A549 (cell line): ENCODE data around the gene CD40LG. TPM values are rescaled to one million over a fixed set of nuclear protein-coding genes. Genes with fewer than 3 reads are reported as not detected.

Experiments used
- ATAC-seq, 2 experiments: fragments of 200-7000 bp in 1 of 2; fragments of >200 bp in 1 of 2; cut with Nextera tagmentation in 1 of 2; cut with Tn5 transposase in 1 of 2; 3 replicates each; pipeline versions ENCODE4 v1.8.0 to v1.9.1; 2018 to 2020; ENCODE audit warnings: mild to moderate bottlenecking in 1 of 2, moderate library complexity in 1 of 2
- CTCF ChIA-PET: fragments of 300-600 bp; sonication (Branson Sonifier 250); formaldehyde crosslinking; extraction: SDS; loops from one replicate; lab custom pipeline; 2021; ENCODE audit warnings: antibody characterized with exemption, inconsistent platforms; lab: Yijun Ruan, JAX
- POLR2A ChIA-PET: fragments of 350-600 bp; formaldehyde crosslinking; extraction: SDS; loops from one replicate; lab custom pipeline; 2021; ENCODE audit warnings: antibody characterized with exemption, inconsistent platforms; lab: Yijun Ruan, JAX
- DNase-seq, 2 experiments: peaks; one replicate each; pipeline versions ENCODE4 v3.0.0 to v3.0.0-alpha.2; 2011 to 2016; ENCODE audit warnings: low read depth in 1 of 2, low spot score in 1 of 2
- FAIRE-seq: peaks from 2 replicates; lab custom pipeline; 2011; peaks lifted over from hg19 to GRCh38; lab: Jason Lieb, UNC
- H3K27ac ChIP-seq, 2 experiments: fragments of >200 bp; sonication (Bioruptor Twin); formaldehyde crosslinking; 3 replicates each; pipeline ENCODE4 v1.5.1; 2016 to 2017
- H3K4me1 ChIP-seq: fragments of >200 bp; sonication (Bioruptor Twin); formaldehyde crosslinking; 3 replicates; pipeline ENCODE4 v1.6.1; 2016
- H3K4me2 ChIP-seq: fragments of >200 bp; sonication (Bioruptor Twin); formaldehyde crosslinking; 3 replicates; pipeline ENCODE4 v1.6.1; 2016
- H3K4me3 ChIP-seq: fragments of >200 bp; sonication (Bioruptor Twin); formaldehyde crosslinking; 3 replicates; pipeline ENCODE4 v1.5.1; 2016
- H3K9me3 ChIP-seq: fragments of >200 bp; sonication (Bioruptor Twin); formaldehyde crosslinking; 3 replicates; pipeline ENCODE4 v1.6.1; 2016
- BCL3 ChIP-seq: fragments of >200 bp; sonication (Bioruptor Twin); formaldehyde crosslinking; IDR thresholded peaks from 3 replicates; pipeline ENCODE4 v1.6.1; 2016
- BHLHE40 ChIP-seq: IDR thresholded peaks from 2 replicates; pipeline ENCODE4 v1.6.1; 2012; ENCODE audit warnings: low read depth, low read length, inconsistent platforms
- CBX2 ChIP-seq: fragments of 200-600 bp; sonication (generic); IDR thresholded peaks from 2 replicates; pipeline ENCODE4 v1.6.1; 2016; ENCODE audit warnings: low read depth, mild to moderate bottlenecking, borderline replicate concordance
- CBX8 ChIP-seq: fragments of 200-600 bp; sonication (generic); IDR thresholded peaks from 2 replicates; pipeline ENCODE4 v1.6.1; 2016
- CEBPB ChIP-seq, 2 experiments: fragments of >200 bp in 1 of 2; sonication (Bioruptor Twin) in 1 of 2; formaldehyde crosslinking in 1 of 2; IDR thresholded peaks; 2 replicates each; pipeline ENCODE4 v1.6.1; 2012 to 2016
- CHD4 ChIP-seq: fragments of 200-600 bp; sonication (generic); IDR thresholded peaks from 2 replicates; pipeline ENCODE4 v1.6.1; 2016; ENCODE audit warnings: antibody characterized with exemption, mild to moderate bottlenecking, borderline replicate concordance
- FOSB ChIP-seq: fragments of 250-450 bp; sonication (Bioruptor Pico); IDR thresholded peaks from 2 replicates; pipeline ENCODE4 v1.5.0; 2020; ENCODE audit warnings: mild to moderate bottlenecking, moderate library complexity
- GATA3 ChIP-seq: IDR thresholded peaks from 2 replicates; pipeline ENCODE4 v1.6.1; 2012; ENCODE audit warnings: borderline replicate concordance
- HDAC2 ChIP-seq: fragments of 200-600 bp; sonication (generic); IDR thresholded peaks from 2 replicates; pipeline ENCODE4 v1.6.1; 2016
- HES2 ChIP-seq: fragments of >200 bp; sonication (Bioruptor Twin); formaldehyde crosslinking; IDR thresholded peaks from 2 replicates; pipeline ENCODE4 v1.6.1; 2016
- HOXB13 ChIP-seq: fragments of 250-450 bp; sonication (Bioruptor Pico); IDR thresholded peaks from 2 replicates; pipeline ENCODE4 v1.5.0; 2020; ENCODE audit warnings: low read depth, mild to moderate bottlenecking, moderate library complexity
- HOXB5 ChIP-seq: fragments of 250-450 bp; sonication (Bioruptor Pico); IDR thresholded peaks from 2 replicates; pipeline ENCODE4 v1.5.0; 2020; ENCODE audit warnings: mild to moderate bottlenecking, moderate library complexity
- JUNB ChIP-seq: fragments of >200 bp; sonication (Bioruptor Twin); formaldehyde crosslinking; IDR thresholded peaks from 2 replicates; pipeline ENCODE4 v1.6.1; 2016
- MYC ChIP-seq: IDR thresholded peaks from 2 replicates; pipeline ENCODE4 v1.6.1; 2012; ENCODE audit warnings: mild to moderate bottlenecking, inconsistent platforms, low read length, improper control_type of control experiment, borderline replicate concordance
- NPAS2 ChIP-seq: fragments of 250-450 bp; sonication (Bioruptor Pico); IDR thresholded peaks from 2 replicates; pipeline ENCODE4 v1.8.0; 2022; ENCODE audit warnings: mild to moderate bottlenecking, moderate library complexity, borderline replicate concordance
- NR3C1 ChIP-seq: fragments of >200 bp; sonication (Bioruptor Twin); formaldehyde crosslinking; IDR thresholded peaks from 3 replicates; pipeline ENCODE4 v1.6.1; 2017
- PHF8 ChIP-seq: fragments of 200-600 bp; sonication (generic); IDR thresholded peaks from 2 replicates; pipeline ENCODE4 v1.6.1; 2016; ENCODE audit warnings: low read depth, mild to moderate bottlenecking, antibody characterized with exemption, moderate library complexity, borderline replicate concordance
- POLR2A ChIP-seq: IDR thresholded peaks from 2 replicates; pipeline ENCODE4 v1.6.1; 2012; ENCODE audit warnings: mild to moderate bottlenecking, low read length
- RAD21 ChIP-seq, 2 experiments: fragments of >200 bp in 1 of 2; sonication (Bioruptor Twin) in 1 of 2; formaldehyde crosslinking in 1 of 2; IDR thresholded peaks in 1 of 2; conservative IDR thresholded peaks in 1 of 2; 2 replicates in 1 of 2; 3 replicates in 1 of 2; pipeline ENCODE4 v1.6.1; 2012 to 2018; ENCODE audit warnings: inconsistent platforms in 1 of 2
- RCOR1 ChIP-seq: fragments of 150-350 bp; IDR thresholded peaks from 2 replicates; pipeline ENCODE4 v1.6.1; 2014; ENCODE audit warnings: antibody characterized with exemption, low read length, low read depth
- TFCP2L1 ChIP-seq: fragments of 250-450 bp; sonication (Bioruptor Pico); IDR thresholded peaks from 2 replicates; pipeline ENCODE4 v1.5.0; 2021; ENCODE audit warnings: mild to moderate bottlenecking
- ZFP36 ChIP-seq: fragments of 450-650 bp; IDR thresholded peaks from 2 replicates; pipeline ENCODE4 v1.6.1; 2014; ENCODE audit warnings: borderline replicate concordance; ENCODE audit not compliant: partially characterized antibody
- WGBS: methylation state at CpG from one replicate; pipeline ENCODE4 v1.1.6; 2017; ENCODE audit errors: missing lambda C conversion rate; 5-methylcytosine and 5-hydroxymethylcytosine counted together
- polyA plus RNA-seq, 4 experiments: library from polyadenylated mRNA; depleted of rRNA in 3 of 4; stranded (reverse); fragments of >200 nt; fragmentation: RNase III in 1 of 4; extraction: RNeasy Plus Mini Kit Qiagen cat#74134 plus additional on column Dnase treatment in 1 of 4; gene quantifications; 2 replicates in 3 of 4; 3 replicates in 1 of 4; pipeline ENCODE4 v1.2.3, GENCODE V29; 2011 to 2017
- TF ChIP-seq, protein P1 (sequence below): fragments of 250-450 bp; sonication (Bioruptor Pico); IDR thresholded peaks from 2 replicates; pipeline ENCODE4 v1.5.0; 2020; ENCODE audit warnings: low read depth, mild to moderate bottlenecking, moderate library complexity

Gene CD40LG
- polyA plus RNA-seq, 2 of the 4 experiments (the other 2 are of a cell fraction), result not detected

DNA sequence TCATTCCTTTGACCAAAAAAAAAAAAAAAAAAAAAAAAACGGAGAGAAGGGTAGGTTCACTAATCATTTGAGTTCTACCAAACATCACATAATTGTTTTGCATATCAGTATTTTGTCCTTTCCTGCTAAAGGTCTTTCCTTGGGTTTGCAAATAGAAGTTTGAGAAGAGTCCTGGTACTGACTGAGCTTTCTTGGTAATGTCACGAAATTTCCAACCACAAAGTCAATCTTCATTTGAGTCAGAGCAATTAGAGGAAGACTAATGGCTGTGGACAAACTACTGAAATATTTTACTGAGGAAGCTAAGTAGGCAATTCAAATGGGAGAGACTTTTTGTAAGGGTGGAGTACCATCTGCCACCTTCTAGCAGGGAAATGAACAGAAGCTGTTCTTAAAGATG lies 21.7 kb upstream of the CD40LG start:
- FAIRE-seq (no peak), DNase-seq (no peak), ATAC-seq (no peak)
- TF ChIP-seq BCL3, result no peak
- TF ChIP-seq ZFP36, result no peak
- no peak for TF ChIP-seq TFCP2L1 (CRISPR knock-in tag)
- TF ChIP-seq HOXB13 (CRISPR knock-in tag), result no peak
- no peak for TF ChIP-seq NR3C1
- TF ChIP-seq FOSB (CRISPR knock-in tag), result no peak
- TF ChIP-seq HOXB5 (CRISPR knock-in tag), result no peak
- TF ChIP-seq CHD4, result no peak
- TF ChIP-seq GATA3, result no peak
- no peak for TF ChIP-seq NPAS2 (CRISPR knock-in tag)
- TF ChIP-seq HES2, result no peak
- no peak for TF ChIP-seq JUNB
- 2% methylated on average over 2 of the region's 2 CpGs for WGBS
- ChIA-PET CTCF (interaction anchor here (0.7 kb wide), 1 partner anchor 299 kb away, joined by 3 read pairs; no protein-coding TSS in a partner anchor), POLR2A (no interaction called here)
- Histone ChIP-seq H3K9me3 (no peaks in the 10 kb centered on the region), H3K4me1 (no peaks in the 10 kb centered on the region), H3K4me2 (no peak overlapping the region), H3K4me3 (no peak overlapping the region), H3K27ac (no peak overlapping the region)

- CTCF ChIA-PET, result no interaction called here
- TF ChIP-seq BHLHE40 (no peak), HDAC2 (no peak), MYC (no peak), RCOR1 (no peak), RAD21 (conservative IDR thresholded peaks at IDR 0.05 in 1 of 2, IDR thresholded peaks at IDR 0.05 in 1 of 2) (no peak), GATA3 (no peak)
- TF ChIP-seq, all 56 proteins: peak for 0
- Histone ChIP-seq H3K9me3 (no peaks in the 10 kb centered on the region), H3K27ac (no peak overlapping the region), H3K4me3 (no peak overlapping the region), H3K4me2 (no peak overlapping the region), H3K4me1 (no peaks in the 10 kb centered on the region)
- WGBS, result 0% methylated on average over 1 of the region's 1 CpG
- DNase-seq (no peak), ATAC-seq (no peak), FAIRE-seq (no peak)
- POLR2A ChIA-PET, result no interaction called here
Observed at GRCh38 chrX:136626891-136627290, 21.1 kb upstream of the CD40LG start.

DNA sequence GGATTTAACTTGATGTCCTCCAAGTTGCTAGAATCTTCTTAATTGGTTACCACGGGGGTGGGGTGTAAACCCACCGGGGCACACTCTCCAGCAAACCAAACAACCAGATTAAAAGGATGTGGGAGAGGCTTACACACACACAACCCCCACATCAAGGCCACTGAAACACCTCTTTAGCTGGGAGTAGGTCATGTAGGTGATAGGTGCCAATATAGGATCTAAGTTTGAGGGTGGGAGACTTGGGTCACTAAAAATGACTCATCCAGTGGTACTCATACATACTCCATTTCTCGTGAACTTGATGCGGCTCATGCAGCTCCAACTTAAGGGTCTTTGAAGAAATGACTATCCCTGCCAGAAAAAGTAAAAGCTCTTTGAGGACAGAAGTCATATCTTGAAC lies 20.5 kb upstream of the CD40LG start:
- TF ChIP-seq HDAC2 (no peak), CBX2 (no peak), GATA3 (no peak), CEBPB (IDR thresholded peaks at IDR 0.05) (no peak), PHF8 (no peak), JUNB (no peak), POLR2A (no peak), CBX8 (no peak)
- TF ChIP-seq, protein P1, sequence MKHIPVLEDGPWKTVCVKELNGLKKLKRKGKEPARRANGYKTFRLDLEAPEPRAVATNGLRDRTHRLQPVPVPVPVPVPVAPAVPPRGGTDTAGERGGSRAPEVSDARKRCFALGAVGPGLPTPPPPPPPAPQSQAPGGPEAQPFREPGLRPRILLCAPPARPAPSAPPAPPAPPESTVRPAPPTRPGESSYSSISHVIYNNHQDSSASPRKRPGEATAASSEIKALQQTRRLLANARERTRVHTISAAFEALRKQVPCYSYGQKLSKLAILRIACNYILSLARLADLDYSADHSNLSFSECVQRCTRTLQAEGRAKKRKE (CRISPR knock-in tag), result no peak
- 6% methylated on average over 4 of the region's 4 CpGs for WGBS
- POLR2A ChIA-PET, result no interaction called here
- ATAC-seq (no peak), FAIRE-seq (no peak), DNase-seq (no peak)
- CTCF ChIA-PET, result no interaction called here
- H3K4me3 ChIP-seq, result no peak overlapping the region
- no peak overlapping the region for H3K4me2 ChIP-seq
- H3K9me3 ChIP-seq, result no peaks in the 10 kb centered on the region
- H3K27ac ChIP-seq, result no peak overlapping the region
- no peaks in the 10 kb centered on the region for H3K4me1 ChIP-seq
